AG08395 (cell line): Measurements from ENCODE around the gene HSPA12A.

Source experiments
- DNase-seq: peaks from one replicate; pipeline ENCODE4 v3.0.0; 2012; ENCODE audit warnings: mixed read lengths, low spot score

The HSPA12A gene

GRCh38 chr10:116627386-116627933 is 114.9 kb downstream of the HSPA12A start:
- no peak for DNase-seq

GRCh38 chr10:116626815-116627214 is 115.6 kb downstream of the HSPA12A start:
- DNase-seq = no peak

GRCh38 chr10:116625845-116626244 is 116.5 kb downstream of the HSPA12A start:
- DNase-seq = no peak

- DNase-seq = no peak
Observed at GRCh38 chr10:116621934-116622655, 120.3 kb downstream of the HSPA12A start.

GRCh38 chr10:116621476-116621875 is 120.9 kb downstream of the HSPA12A start:
- DNase-seq = no peak
